H1 (cell line): ENCODE data around the gene MYO16. TPM values are rescaled to one million over a fixed set of nuclear protein-coding genes. Genes with fewer than 3 reads are reported as not detected.

Experiments used
- CTCF ChIA-PET: fragments of 300-600 bp; sonication (Branson Sonifier 250); formaldehyde crosslinking; loops from one replicate; lab custom pipeline; 2021; ENCODE audit not compliant: partially characterized antibody; lab: Charles Lee
- POLR2A ChIA-PET: fragments of 300-600 bp; sonication (Branson Sonifier 250); formaldehyde crosslinking; loops from one replicate; lab custom pipeline; 2021; ENCODE audit warnings: inconsistent platforms; ENCODE audit not compliant: partially characterized antibody; lab: Charles Lee
- DNase-seq, 2 experiments: peaks; one replicate each; pipeline versions ENCODE4 v3.0.0 to v3.0.0-alpha.2; 2010 to 2022; ENCODE audit warnings: low spot score in 2 of 2, low read depth in 1 of 2, mixed read lengths in 1 of 2
- FAIRE-seq: peaks from 2 replicates; lab custom pipeline; 2011; peaks lifted over from hg19 to GRCh38; lab: Jason Lieb, UNC
- H2AFZ ChIP-seq: 2 replicates; pipeline ENCODE4 v1.8.1; 2012; ENCODE audit warnings: low read length, inconsistent platforms
- H2AK5ac ChIP-seq: 2 replicates; pipeline ENCODE4 v1.6.1; 2013; ENCODE audit warnings: low read depth, low read length
- H2BK120ac ChIP-seq: replicated peaks from 2 replicates; pipeline ENCODE3; 2013; ENCODE audit warnings: low read depth, low read length, inconsistent platforms
- H2BK12ac ChIP-seq: 2 replicates; pipeline ENCODE4 v1.6.1; 2013; ENCODE audit warnings: low read depth, low read length
- H2BK15ac ChIP-seq: 2 replicates; pipeline ENCODE4 v1.6.1; 2013; ENCODE audit warnings: low read length
- H2BK20ac ChIP-seq: 2 replicates; pipeline ENCODE4 v1.6.1; 2013; ENCODE audit warnings: low read length
- H2BK5ac ChIP-seq: 2 replicates; pipeline ENCODE4 v1.6.1; 2013; ENCODE audit warnings: low read depth, low read length
- H3K14ac ChIP-seq: 2 replicates; pipeline ENCODE4 v1.6.1; 2013; ENCODE audit warnings: inconsistent platforms; ENCODE audit not compliant: insufficient read length
- H3K18ac ChIP-seq: 2 replicates; pipeline ENCODE4 v1.6.1; 2013; ENCODE audit warnings: low read length; ENCODE audit errors: extremely low read depth
- H3K23ac ChIP-seq: 2 replicates; pipeline ENCODE4 v1.6.1; 2013; ENCODE audit warnings: inconsistent platforms; ENCODE audit not compliant: insufficient read length
- H3K23me2 ChIP-seq: 2 replicates; pipeline ENCODE4 v1.6.1; 2013; ENCODE audit warnings: low read depth, low read length
- H3K27ac ChIP-seq: 2 replicates; pipeline ENCODE4 v1.6.1; 2011; ENCODE audit warnings: low read depth, low read length, inconsistent platforms
- H3K27me3 ChIP-seq, 4 experiments: replicated peaks in 1 of 4; 1 replicate in 1 of 4; 2 replicates in 3 of 4; pipeline versions ENCODE4 v1.6.1 to v1.8.1; 2011 to 2013; ENCODE audit warnings: low read length in 3 of 4, mild to moderate bottlenecking in 3 of 4, inconsistent platforms in 2 of 4, mixed read lengths in 2 of 4, moderate library complexity in 1 of 4; ENCODE audit not compliant: control insufficient read depth in 3 of 4, insufficient read depth in 3 of 4; ENCODE audit errors: extremely low read depth in 1 of 4
- H3K36me3 ChIP-seq, 4 experiments: 2 replicates each; pipeline versions ENCODE4 v1.6.1 to v1.8.1; 2011 to 2013; ENCODE audit warnings: mild to moderate bottlenecking in 4 of 4, low read length in 3 of 4, moderate library complexity in 2 of 4, control low read depth in 1 of 4, inconsistent platforms in 1 of 4; ENCODE audit not compliant: insufficient read depth in 4 of 4, control insufficient read depth in 2 of 4
- H3K4ac ChIP-seq: replicated peaks from 2 replicates; pipeline ENCODE3; 2013; ENCODE audit warnings: low read length, low read depth, mixed read lengths, inconsistent platforms; ENCODE audit not compliant: insufficient read length
- H3K4me1 ChIP-seq, 4 experiments: replicated peaks in 1 of 4; 1 replicate in 1 of 4; 2 replicates in 3 of 4; pipeline versions ENCODE4 v1.6.1 to v1.8.1; 2011 to 2013; ENCODE audit warnings: low read length in 3 of 4, inconsistent platforms in 2 of 4, mixed read lengths in 1 of 4; ENCODE audit not compliant: insufficient read depth in 4 of 4, control insufficient read depth in 3 of 4
- H3K4me2 ChIP-seq, 2 experiments: 2 replicates each; pipeline versions ENCODE4 v1.6.1 to v1.8.1; 2011 to 2013; ENCODE audit warnings: low read depth in 2 of 2, low read length in 2 of 2, control low read depth in 1 of 2, inconsistent platforms in 1 of 2, mild to moderate bottlenecking in 1 of 2; ENCODE audit not compliant: insufficient read depth in 1 of 2
- H3K4me3 ChIP-seq, 4 experiments: fragments of 200-600, 300-600 bp in 1 of 4; sonication (generic), shearing (Covaris generic), sonication (Bioruptor Twin) in 1 of 4; 2 replicates each; pipeline versions ENCODE4 v1.5.1 to v1.8.1; 2011 to 2016; ENCODE audit warnings: low read length in 4 of 4, low read depth in 3 of 4, control low read depth in 2 of 4, inconsistent platforms in 2 of 4, mild to moderate bottlenecking in 2 of 4, mixed read lengths in 1 of 4, moderate library complexity in 1 of 4; ENCODE audit not compliant: insufficient read depth in 2 of 4; ENCODE audit errors: extremely low read depth in 1 of 4
- H3K56ac ChIP-seq: replicated peaks from 2 replicates; pipeline ENCODE3; 2013; ENCODE audit warnings: low read depth, mild to moderate bottlenecking, mixed read lengths, low read length, inconsistent platforms; ENCODE audit not compliant: insufficient read length
- H3K79me1 ChIP-seq: 2 replicates; pipeline ENCODE4 v1.6.1; 2013; ENCODE audit warnings: low read depth, low read length, control low read depth
- H3K79me2 ChIP-seq, 2 experiments: 2 replicates each; pipeline versions ENCODE4 v1.6.1 to v1.8.1; 2012 to 2013; ENCODE audit warnings: low read length in 2 of 2, mild to moderate bottlenecking in 2 of 2, inconsistent platforms in 1 of 2; ENCODE audit not compliant: insufficient read depth in 2 of 2, control insufficient read depth in 1 of 2
- H3K9ac ChIP-seq, 4 experiments: replicated peaks in 1 of 4; 1 replicate in 1 of 4; 2 replicates in 3 of 4; pipeline versions ENCODE4 v1.6.1 to v1.8.1; 2011 to 2013; ENCODE audit warnings: low read depth in 3 of 4, low read length in 3 of 4, control low read depth in 2 of 4, mild to moderate bottlenecking in 2 of 4, moderate library complexity in 2 of 4, inconsistent platforms in 1 of 4; ENCODE audit errors: extremely low read depth in 1 of 4
- H3K9me3 ChIP-seq, 2 experiments: 2 replicates each; pipeline versions ENCODE4 v1.6.1 to v1.8.1; 2012 to 2013; ENCODE audit warnings: mild to moderate bottlenecking in 2 of 2, moderate library complexity in 2 of 2, control low read depth in 1 of 2, inconsistent platforms in 1 of 2, low read depth in 1 of 2, low read length in 1 of 2, mixed read lengths in 1 of 2; ENCODE audit not compliant: insufficient read depth in 2 of 2
- H4K20me1 ChIP-seq, 2 experiments: replicated peaks in 1 of 2; 2 replicates each; pipeline versions ENCODE3 to v1.8.1; 2011 to 2013; ENCODE audit warnings: inconsistent platforms in 2 of 2, low read length in 2 of 2, mild to moderate bottlenecking in 1 of 2; ENCODE audit not compliant: insufficient read depth in 2 of 2, control insufficient read depth in 1 of 2
- H4K5ac ChIP-seq: 2 replicates; pipeline ENCODE4 v1.6.1; 2013; ENCODE audit warnings: low read length, low read depth, mixed read lengths, inconsistent platforms; ENCODE audit not compliant: insufficient read length
- H4K8ac ChIP-seq: 2 replicates; pipeline ENCODE4 v1.8.0; 2013; ENCODE audit warnings: mild to moderate bottlenecking, moderate library complexity, low read length, inconsistent platforms; ENCODE audit not compliant: insufficient read depth; ENCODE audit errors: extremely low read depth
- H4K91ac ChIP-seq: replicated peaks from 2 replicates; pipeline ENCODE3; 2013; ENCODE audit warnings: low read length, mixed read lengths, inconsistent platforms; ENCODE audit not compliant: insufficient read length
- PHF8 ChIP-seq: fragments of 200-600 bp; sonication (generic); conservative IDR thresholded peaks from 2 replicates; pipeline ENCODE4 v1.7.1; 2012; ENCODE audit warnings: low read depth, mild to moderate bottlenecking, inconsistent platforms, low read length, moderate library complexity
- polyA plus RNA-seq, 7 experiments: library from polyadenylated mRNA; depleted of rRNA in 3 of 7; stranded (reverse) in 5 of 7; unstranded in 2 of 7; fragments of >200 nt in 5 of 7; fragments of 200-250 nt in 2 of 7; gene quantifications; 1 replicate in 5 of 7; 2 replicates in 1 of 7; 4 replicates in 1 of 7; pipeline versions ENCODE4 v1.2.1 to v1.2.3, GENCODE V29; 2011 to 2013; ENCODE audit warnings: missing spikeins in 2 of 7, mixed read lengths in 2 of 7
- total RNA-seq: library from RNA; stranded (reverse); fragmentation: NEBNext Ultra II Directional; extraction: Animal tissue kit (Norgen Biotek cat#: 25700); gene quantifications from 2 replicates; pipeline ENCODE4 v1.2.1, GENCODE V29; 2021

The MYO16 gene
- total and polyA plus RNA-seq, 2 of the 8 experiments (the other 6 are each of a cell fraction or from before 2014, with no cell fraction given): 0.02 to 0.22 TPM

GRCh38 chr13:109055850-109056249 lies 426.4 kb downstream of the MYO16 start:
- Histone ChIP-seq H2BK15ac (no peak overlapping the region), H2BK12ac (no peak overlapping the region), H3K56ac (no peak overlapping the region), H3K23ac (no peak overlapping the region), H3K4ac (no peak overlapping the region), H2BK20ac (no peak overlapping the region), H3K27me3 (no peaks in the 10 kb centered on the region), H3K14ac (no peak overlapping the region), H4K91ac (no peak overlapping the region), H2BK120ac (no peak overlapping the region), H3K27ac (no peak overlapping the region), H3K36me3 (no peaks in the 10 kb centered on the region), H2AFZ (no peak overlapping the region), H3K9ac (no peak overlapping the region), H3K79me2 (no peaks in the 10 kb centered on the region), H3K23me2 (no peaks in the 10 kb centered on the region), H3K4me1 (no peaks in the 10 kb centered on the region), H2AK5ac (no peak overlapping the region), H4K20me1 (no peaks in the 10 kb centered on the region), H3K4me2 (no peak overlapping the region), H4K8ac (no peak overlapping the region), H2BK5ac (no peak overlapping the region), H3K18ac (no peak overlapping the region), H3K4me3 (no peak overlapping the region), H4K5ac (no peak overlapping the region), H3K9me3 (no peaks in the 10 kb centered on the region; a peak in 1 of 4 replicates), H3K79me1 (no peaks in the 10 kb centered on the region)
- FAIRE-seq (no peak), DNase-seq (no peak)
- CTCF ChIA-PET: no interaction called here
- TF ChIP-seq PHF8: no peak
- POLR2A ChIA-PET: no interaction called here
